Astrocyte (in vitro differentiated cells and primary cell): Measurements from ENCODE around the gene RYR2. TPM values are rescaled to one million over a fixed set of nuclear protein-coding genes. Genes with fewer than 3 reads are reported as not detected.

Source experiments
- DNase-seq: peaks from one replicate; pipeline ENCODE4 v3.0.0-alpha.2; 2010; ENCODE audit warnings: low read depth
- FAIRE-seq: peaks from 2 replicates; lab custom pipeline; 2011; peaks lifted over from hg19 to GRCh38; lab: Jason Lieb, UNC
- H2AFZ ChIP-seq: 2 replicates; pipeline ENCODE4 v1.6.0; 2012; ENCODE audit warnings: low read depth, low read length, inconsistent platforms
- H3K27ac ChIP-seq: 2 replicates; pipeline ENCODE4 v1.5.1; 2011; ENCODE audit warnings: low read depth, low read length, inconsistent platforms
- H3K27me3 ChIP-seq: 2 replicates; pipeline ENCODE4 v1.6.0; 2011; ENCODE audit warnings: low read length, inconsistent platforms; ENCODE audit not compliant: insufficient read depth
- H3K36me3 ChIP-seq: 2 replicates; pipeline ENCODE4 v1.5.1; 2011; ENCODE audit warnings: low read length, inconsistent platforms; ENCODE audit not compliant: insufficient read depth
- H3K4me1 ChIP-seq: 2 replicates; pipeline ENCODE4 v1.5.1; 2011; ENCODE audit warnings: low read length, inconsistent platforms; ENCODE audit not compliant: insufficient read depth
- H3K4me2 ChIP-seq: 2 replicates; pipeline ENCODE4 v1.6.0; 2012; ENCODE audit warnings: low read length, inconsistent platforms
- H3K4me3 ChIP-seq: 2 replicates; pipeline ENCODE4 v1.5.1; 2011; ENCODE audit warnings: low read depth, mild to moderate bottlenecking, low read length, inconsistent platforms; ENCODE audit not compliant: insufficient read depth
- H3K79me2 ChIP-seq: 2 replicates; pipeline ENCODE4 v1.6.0; 2012; ENCODE audit warnings: mild to moderate bottlenecking, low read length, inconsistent platforms; ENCODE audit not compliant: insufficient read depth
- H3K9ac ChIP-seq: 2 replicates; pipeline ENCODE4 v1.6.0; 2012; ENCODE audit warnings: mild to moderate bottlenecking, low read length, inconsistent platforms
- H3K9me3 ChIP-seq: 2 replicates; pipeline ENCODE4 v1.5.1; 2012; ENCODE audit warnings: low read depth, mild to moderate bottlenecking, low read length, inconsistent platforms; ENCODE audit not compliant: insufficient read depth
- H4K20me1 ChIP-seq: 2 replicates; pipeline ENCODE4 v1.6.0; 2012; ENCODE audit warnings: low read length, inconsistent platforms; ENCODE audit not compliant: insufficient read depth
- H3K27ac Mint-ChIP-seq: one replicate; pipeline ENCODE4 v1.8.0; 2021; ENCODE audit warnings: mild to moderate bottlenecking, mixed read lengths; ENCODE audit not compliant: unreplicated experiment
- H3K27me3 Mint-ChIP-seq: one replicate; pipeline ENCODE4 v1.8.0; 2021; ENCODE audit warnings: low read depth, mixed read lengths; ENCODE audit not compliant: unreplicated experiment
- H3K36me3 Mint-ChIP-seq: one replicate; pipeline ENCODE4 v1.8.0; 2021; ENCODE audit warnings: low read depth, mixed read lengths; ENCODE audit not compliant: unreplicated experiment
- H3K4me1 Mint-ChIP-seq: one replicate; pipeline ENCODE4 v1.8.0; 2021; ENCODE audit warnings: low read depth, mixed read lengths; ENCODE audit not compliant: unreplicated experiment
- H3K4me3 Mint-ChIP-seq: one replicate; pipeline ENCODE4 v1.8.0; 2021; ENCODE audit warnings: mild to moderate bottlenecking, moderate library complexity, mixed read lengths; ENCODE audit not compliant: unreplicated experiment
- H3K9me3 Mint-ChIP-seq: one replicate; pipeline ENCODE4 v1.8.0; 2021; ENCODE audit warnings: mild to moderate bottlenecking, mixed read lengths; ENCODE audit not compliant: unreplicated experiment
- CTCF ChIP-seq: IDR thresholded peaks from 2 replicates; pipeline ENCODE4 v1.5.1; 2011; ENCODE audit warnings: low read depth, mild to moderate bottlenecking, inconsistent platforms, low read length, moderate library complexity; ENCODE audit not compliant: insufficient read depth
- EZH2 ChIP-seq: IDR thresholded peaks from 2 replicates; pipeline ENCODE4 v1.6.1; 2012; ENCODE audit warnings: mild to moderate bottlenecking, low read length, inconsistent platforms; ENCODE audit not compliant: insufficient read depth
- total RNA-seq: library from RNA; stranded (reverse); gene quantifications from 2 replicates; pipeline ENCODE4 v1.2.1, GENCODE V29; 2021

The RYR2 gene
- total RNA-seq, 1 donor from 2014 or later: 0.30 TPM

GRCh38 chr1:237219751-237220642, 178.0 kb downstream of the RYR2 start:
- no peaks in the 10 kb centered on the region for H3K4me1 Mint-ChIP-seq
- H3K9me3 Mint-ChIP-seq: no peaks in the 10 kb centered on the region
- Histone ChIP-seq H3K4me2 (no peak overlapping the region), H4K20me1 (no peaks in the 10 kb centered on the region), H3K79me2 (no peaks in the 10 kb centered on the region), H3K9ac (no peak overlapping the region), H3K4me1 (no peaks in the 10 kb centered on the region), H3K9me3 (no peaks in the 10 kb centered on the region), H3K27me3 (no peaks in the 10 kb centered on the region), H3K27ac (no peak overlapping the region), H2AFZ (no peak overlapping the region), H3K4me3 (no peak overlapping the region), H3K36me3 (no peaks in the 10 kb centered on the region)
- H3K27ac Mint-ChIP-seq: no peak overlapping the region
- no peaks in the 10 kb centered on the region for H3K36me3 Mint-ChIP-seq
- FAIRE-seq (no peak), DNase-seq (no peak)
- no peaks in the 10 kb centered on the region for H3K27me3 Mint-ChIP-seq
- H3K4me3 Mint-ChIP-seq: no peak overlapping the region
- TF ChIP-seq CTCF: no peak
- TF ChIP-seq EZH2: no peak

DNA sequence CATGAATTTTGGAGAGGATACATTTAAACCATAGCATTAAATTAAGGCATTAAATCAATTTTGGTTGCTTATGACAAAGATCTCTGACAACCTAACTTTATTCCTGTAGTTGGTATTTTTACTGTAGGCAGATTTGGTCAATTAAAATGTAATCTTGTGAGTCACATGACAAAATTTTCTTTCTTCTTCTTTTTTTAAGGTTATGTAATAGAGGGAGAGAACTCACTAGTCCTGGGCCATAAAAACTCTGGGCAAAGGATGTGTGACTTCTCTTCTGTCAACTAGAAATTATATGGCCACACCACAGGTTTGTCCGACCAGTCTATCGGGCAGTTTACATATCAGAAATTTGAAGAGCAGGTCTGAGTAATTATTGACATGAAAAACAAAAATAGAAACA, 181.4 kb downstream of the RYR2 start:
- no peaks in the 10 kb centered on the region for H4K20me1 ChIP-seq
- H3K4me1 ChIP-seq: no peaks in the 10 kb centered on the region
- H3K9me3 ChIP-seq: no peaks in the 10 kb centered on the region
- H3K4me3 ChIP-seq: no peak overlapping the region
- H3K9ac ChIP-seq: no peak overlapping the region
- Mint-ChIP-seq H3K27me3 (no peaks in the 10 kb centered on the region), H3K9me3 (no peaks in the 10 kb centered on the region), H3K4me3 (no peak overlapping the region), H3K4me1 (no peaks in the 10 kb centered on the region), H3K36me3 (no peaks in the 10 kb centered on the region), H3K27ac (no peak overlapping the region)
- no peaks in the 10 kb centered on the region for H3K36me3 ChIP-seq
- no peaks in the 10 kb centered on the region for H3K79me2 ChIP-seq
- H3K27ac ChIP-seq: no peak overlapping the region
- DNase-seq: no peak
- no peak for TF ChIP-seq CTCF
- no peak for TF ChIP-seq EZH2
- no peaks in the 10 kb centered on the region for H3K27me3 ChIP-seq
- no peak overlapping the region for H3K4me2 ChIP-seq
- H2AFZ ChIP-seq: no peak overlapping the region
- no peak for FAIRE-seq
